Lung (tissue), 12 donors: ENCODE data around the gene TENM4. TPM values are rescaled to one million over a fixed set of nuclear protein-coding genes. Genes with fewer than 3 reads are reported as not detected.

Experiments used
- ATAC-seq: fragments of 200-7000 bp; cut with Tn5 transposase; one replicate; pipeline ENCODE4 v1.9.1; 2020; ENCODE audit warnings: moderate number of reproducible peaks; ENCODE audit not compliant: insufficient read depth, low FRiP score
- DNase-seq, 3 donors: peaks; one replicate each; pipeline ENCODE4 v3.0.0-alpha.2; 2013 to 2017
- H3K27ac ChIP-seq, 2 donors: one replicate each; pipeline ENCODE4 v1.5.1; 2013; ENCODE audit warnings: mild to moderate bottlenecking in 2 of 2, moderate library complexity in 2 of 2, control low read depth in 1 of 2, inconsistent platforms in 1 of 2, low read depth in 1 of 2, low read length in 1 of 2
- H3K27me3 ChIP-seq, 3 donors: one replicate each; pipeline ENCODE4 v1.5.1; 2013; ENCODE audit warnings: low read length in 2 of 3; ENCODE audit not compliant: control insufficient read depth in 3 of 3, insufficient read depth in 3 of 3
- H3K36me3 ChIP-seq, 4 donors: one replicate each; pipeline ENCODE4 v1.5.1; 2013; ENCODE audit warnings: low read length in 4 of 4, mild to moderate bottlenecking in 1 of 4, moderate library complexity in 1 of 4; ENCODE audit not compliant: control insufficient read depth in 4 of 4, insufficient read depth in 4 of 4
- H3K4me1 ChIP-seq, 5 donors: one replicate each; pipeline ENCODE4 v1.5.1; 2013; ENCODE audit warnings: low read length in 5 of 5, mild to moderate bottlenecking in 2 of 5, moderate library complexity in 1 of 5; ENCODE audit not compliant: control insufficient read depth in 5 of 5, insufficient read depth in 5 of 5
- H3K4me3 ChIP-seq: one replicate; pipeline ENCODE4 v1.5.1; 2013; ENCODE audit warnings: mild to moderate bottlenecking, control low read depth, moderate library complexity
- H3K9ac ChIP-seq, 2 donors: one replicate each; pipeline ENCODE4 v1.5.1; 2013; ENCODE audit warnings: low read length in 2 of 2, control low read depth in 1 of 2; ENCODE audit not compliant: insufficient read depth in 1 of 2
- H3K9me3 ChIP-seq, 4 donors: one replicate each; pipeline ENCODE4 v1.5.1; 2013; ENCODE audit warnings: low read length in 3 of 4, mild to moderate bottlenecking in 1 of 4, moderate library complexity in 1 of 4; ENCODE audit not compliant: control insufficient read depth in 4 of 4, insufficient read depth in 3 of 4
- CTCF ChIP-seq: IDR thresholded peaks from 2 replicates; pipeline ENCODE4 v1.5.1; 2012; ENCODE audit warnings: mild to moderate bottlenecking; ENCODE audit errors: control extremely low read depth, extremely low read depth
- WGBS, 2 donors: extraction: QIAGEN DNeasy Blood & Tissue Kit; methylation state at CpG; one replicate each; pipeline ENCODE4 v1.1.7; 2013; 5-methylcytosine and 5-hydroxymethylcytosine counted together
- polyA plus RNA-seq, 2 donors: library from polyadenylated mRNA; stranded (reverse); fragments of 200-250 nt; gene quantifications; one replicate each; pipeline ENCODE4 v1.2.1, GENCODE V29; 2013
- total RNA-seq, 2 donors: library from RNA; depleted of rRNA in 1 of 2; stranded (reverse); fragments of >200 nt in 1 of 2; gene quantifications; one replicate each; pipeline ENCODE4 v1.2.1, GENCODE V29; 2014 to 2021
- donor health status: control.
- donor health status: control.
- donor health status: Bipolar disorder and iron deficiency.
- donor health status: healthy.
- donor health status: DM: yes; HTN: yes; CAD: no.

Gene TENM4
- total and polyA plus RNA-seq, 4 donors = 0.28 to 16.4 (median 3.2) TPM

GRCh38 chr11:79311461-79311860, 129.4 kb downstream of the TENM4 start:
- DNase-seq (no peak), ATAC-seq (no peak)
- H3K4me3 ChIP-seq = no peak overlapping the region
- H3K9me3 ChIP-seq = peaks cover 0 to 1% (median 0%) of the 10 kb centered on the region in 4 donors
- H3K36me3 ChIP-seq = no peaks in the 10 kb centered on the region
- H3K4me1 ChIP-seq = peaks cover 0 to 5% (median 0%) of the 10 kb centered on the region in 5 donors
- 91 to 96% methylated on average over 3 of the region's 3 CpGs for WGBS, 2 donors
- H3K27ac ChIP-seq = no peak overlapping the region
- H3K9ac ChIP-seq = no peak overlapping the region
- no peak for TF ChIP-seq CTCF
- no peaks in the 10 kb centered on the region for H3K27me3 ChIP-seq

- DNase-seq = peak in 1 of 3 donors; percentile 37
- no peaks in the 10 kb centered on the region for H3K27me3 ChIP-seq
- peaks cover 0 to 6% (median 1%) of the 10 kb centered on the region in 5 donors for H3K4me1 ChIP-seq
- TF ChIP-seq CTCF = no peak
- ATAC-seq = no peak
- 39 to 46% methylated on average over 5 of the region's 5 CpGs for WGBS, 2 donors
- H3K36me3 ChIP-seq = no peaks in the 10 kb centered on the region
- H3K9me3 ChIP-seq = peaks cover 0 to 1% (median 0%) of the 10 kb centered on the region in 4 donors
- no peak overlapping the region for H3K27ac ChIP-seq
- H3K4me3 ChIP-seq = no peak overlapping the region
- no peak overlapping the region for H3K9ac ChIP-seq
Observed at GRCh38 chr11:79309407-79309806, 131.4 kb downstream of the TENM4 start.

GRCh38 chr11:79308429-79308828, 132.4 kb downstream of the TENM4 start:
- Histone ChIP-seq H3K9ac (no peak overlapping the region), H3K4me1 (peaks cover 0 to 6% (median 1%) of the 10 kb centered on the region in 5 donors), H3K4me3 (no peak overlapping the region), H3K9me3 (peaks cover 0 to 1% (median 0%) of the 10 kb centered on the region in 4 donors), H3K27ac (no peak overlapping the region), H3K36me3 (no peaks in the 10 kb centered on the region), H3K27me3 (no peaks in the 10 kb centered on the region)
- no peak for DNase-seq
- 78 to 85% methylated on average over 4 of the region's 4 CpGs for WGBS, 2 donors
- TF ChIP-seq CTCF = no peak
- no peak for ATAC-seq
